GM12878 (cell line): ENCODE data around the gene ITPRIP. TPM values are rescaled to one million over a fixed set of nuclear protein-coding genes. Genes with fewer than 3 reads are reported as not detected.

ENCODE experiments used
- ATAC-seq: fragments of 200-7000 bp; cut with Tn5 transposase; 3 replicates; pipeline ENCODE4 v1.9.1; 2020; ENCODE audit warnings: mild to moderate bottlenecking, moderate library complexity
- BruUV-seq: library from RNA; stranded (reverse); fragments of 400-500 nt; replicated peaks from 2 replicates; lab custom pipeline; 2021; lab: Mats Ljungman, UMichigan
- CTCF ChIA-PET: fragments of 300-600 bp; sonication (Branson Sonifier 250); formaldehyde crosslinking; extraction: SDS; loops from one replicate; lab custom pipeline; 2021; ENCODE audit warnings: inconsistent platforms; lab: Yijun Ruan, JAX
- POLR2A ChIA-PET: fragments of 350-600 bp; formaldehyde crosslinking; extraction: SDS; loops from one replicate; lab custom pipeline; 2021; ENCODE audit warnings: inconsistent platforms; lab: Charles Lee
- RAD21 ChIA-PET: fragments of 300-600 bp; sonication (Branson Sonifier 250); formaldehyde crosslinking; loops from one replicate; lab custom pipeline; 2023; ENCODE audit warnings: antibody characterized with exemption; ENCODE audit not compliant: unreplicated experiment; lab: Charles Lee
- SMC1A ChIA-PET: fragments of 300-600 bp; sonication (Branson Sonifier 250); formaldehyde crosslinking; loops from one replicate; lab custom pipeline; 2023; ENCODE audit not compliant: unreplicated experiment, uncharacterized antibody; lab: Charles Lee
- DNase-seq: peaks from one replicate; pipeline ENCODE4 v3.0.0-alpha.2; 2011; ENCODE audit warnings: low read depth, low spot score
- FAIRE-seq: peaks from 3 replicates; lab custom pipeline; 2011; peaks lifted over from hg19 to GRCh38; lab: Jason Lieb, UNC
- H2AFZ ChIP-seq: 2 replicates; pipeline ENCODE4 v1.6.0; 2011; ENCODE audit warnings: low read depth, low read length, control low read depth; ENCODE audit not compliant: control insufficient read depth
- H3K27ac ChIP-seq: 2 replicates; pipeline ENCODE4 v1.5.1; 2011; ENCODE audit warnings: control low read depth; ENCODE audit not compliant: control insufficient read depth, insufficient read depth
- H3K27me3 ChIP-seq, 2 experiments: replicated peaks in 1 of 2; 2 replicates each; pipeline versions ENCODE4 v1.6.0 to v1.6.1; 2011; ENCODE audit warnings: low read length in 1 of 2; ENCODE audit not compliant: control insufficient read depth in 2 of 2, insufficient read depth in 2 of 2
- H3K36me3 ChIP-seq, 2 experiments: 2 replicates each; pipeline ENCODE4 v1.5.1; 2011; ENCODE audit warnings: low read length in 1 of 2; ENCODE audit not compliant: control insufficient read depth in 2 of 2, insufficient read depth in 2 of 2
- H3K4me1 ChIP-seq: 2 replicates; pipeline ENCODE4 v1.6.1; 2011; ENCODE audit warnings: mild to moderate bottlenecking, low read length, moderate library complexity, mixed read lengths; ENCODE audit not compliant: control insufficient read depth, insufficient read depth
- H3K4me2 ChIP-seq: 2 replicates; pipeline ENCODE4 v1.6.0; 2011; ENCODE audit warnings: control low read depth; ENCODE audit not compliant: control insufficient read depth, insufficient read depth
- H3K4me3 ChIP-seq: fragments of 200-600 bp; sonication (generic); 2 replicates; pipeline ENCODE4 v1.5.1; 2016
- H3K79me2 ChIP-seq: 2 replicates; pipeline ENCODE4 v1.6.0; 2011; ENCODE audit warnings: low read length; ENCODE audit not compliant: control insufficient read depth, insufficient read depth
- H3K9ac ChIP-seq: 2 replicates; pipeline ENCODE4 v1.8.0; 2011; ENCODE audit warnings: low read length, control low read depth, mixed read lengths; ENCODE audit not compliant: control insufficient read depth, insufficient read depth
- H3K9me3 ChIP-seq: replicated peaks from 3 replicates; pipeline ENCODE4 v1.5.1; 2011; ENCODE audit warnings: mild to moderate bottlenecking, low read length; ENCODE audit not compliant: control insufficient read depth, insufficient read depth
- H4K20me1 ChIP-seq: 2 replicates; pipeline ENCODE4 v1.6.0; 2011; ENCODE audit not compliant: control insufficient read depth, insufficient read depth
- CBX3 ChIP-seq: fragments of 200-600 bp; sonication (generic); IDR thresholded peaks from 2 replicates; pipeline ENCODE4 v1.6.1; 2016; ENCODE audit warnings: low read depth, borderline replicate concordance
- EGR1 ChIP-seq, 2 experiments: IDR thresholded peaks; 1 replicate in 1 of 2; 2 replicates in 1 of 2; pipeline ENCODE4 v1.6.1; 2011 to 2012; ENCODE audit warnings: low read depth in 2 of 2, low read length in 2 of 2, borderline replicate concordance in 1 of 2, mild to moderate bottlenecking in 1 of 2, moderate library complexity in 1 of 2
- HSF1 ChIP-seq: fragments of 150-350 bp; IDR thresholded peaks from 2 replicates; pipeline ENCODE4 v1.6.1; 2014; ENCODE audit warnings: mild to moderate bottlenecking, low read depth, low read length
- MTA3 ChIP-seq: IDR thresholded peaks from 2 replicates; pipeline ENCODE4 v1.6.1; 2012; ENCODE audit warnings: low read length, inconsistent platforms, borderline replicate concordance
- NR2C1 ChIP-seq: fragments of 450-650 bp; IDR thresholded peaks from 2 replicates; pipeline ENCODE4 v1.6.1; 2017; ENCODE audit warnings: antibody characterized with exemption, mild to moderate bottlenecking, moderate library complexity
- NR2F1 ChIP-seq: fragments of 450-650 bp; conservative IDR thresholded peaks from 2 replicates; pipeline ENCODE4 v1.6.1; 2017; ENCODE audit warnings: mild to moderate bottlenecking
- RELA ChIP-seq: fragments of 450-650 bp; IDR thresholded peaks from 2 replicates; pipeline ENCODE4 v1.8.0; 2014; ENCODE audit warnings: borderline replicate concordance; ENCODE audit not compliant: partially characterized antibody
- RELB ChIP-seq: fragments of 450-650 bp; IDR thresholded peaks from 2 replicates; pipeline ENCODE4 v1.6.1; 2017; ENCODE audit warnings: low read depth, mild to moderate bottlenecking, moderate library complexity
- SIN3A ChIP-seq: IDR thresholded peaks from 2 replicates; pipeline ENCODE4 v1.6.1; 2012; ENCODE audit warnings: low read depth, low read length, improper control_type of control experiment
- SKIL ChIP-seq: fragments of 450-650 bp; IDR thresholded peaks from 2 replicates; pipeline ENCODE4 v1.6.1; 2017; ENCODE audit warnings: mild to moderate bottlenecking, low read depth, inconsistent platforms; ENCODE audit not compliant: poor library complexity, severe bottlenecking
- TARDBP ChIP-seq: IDR thresholded peaks from 2 replicates; pipeline ENCODE4 v1.6.1; 2016; ENCODE audit warnings: borderline replicate concordance
- WGBS: methylation state at CpG from one replicate; pipeline ENCODE4 v1.1.6; 2016; ENCODE audit warnings: low lambda C conversion rate; ENCODE audit not compliant: insufficient replicate concordance, insufficient coverage; ENCODE audit errors: missing lambda C conversion rate; 5-methylcytosine and 5-hydroxymethylcytosine counted together
- in situ Hi-C: fragments of 300-500 bp; cut with MboI; formaldehyde crosslinking; loops from 9 replicates; pipeline ENCODE4 v1.14.3; 2018; ENCODE audit warnings: mixed read lengths
- intact Hi-C: fragments of 100-400 bp; cut with micrococcal nuclease; formaldehyde crosslinking; loops from one replicate; pipeline ENCODE4 v1.14.2; 2022; ENCODE audit not compliant: unreplicated experiment
- polyA plus RNA-seq, 11 experiments: library from polyadenylated mRNA; depleted of rRNA in 4 of 11; unstranded in 6 of 11; stranded (reverse) in 5 of 11; fragments of >200 nt; fragmentation: Nextera tagmentation in 4 of 11; fragmentation: Illumina TruSeq in 1 of 11; extraction: Ambion mirVana in 4 of 11; extraction: Trizol in 1 of 11; gene quantifications; 1 replicate in 1 of 11; 2 replicates in 10 of 11; pipeline versions ENCODE4 v1.2.1 to v1.2.3, GENCODE V29; 2011 to 2016; ENCODE audit warnings: inconsistent platforms in 2 of 11, missing spikeins in 2 of 11, low read depth in 1 of 11
- total RNA-seq, 4 experiments: library from RNA; depleted of rRNA in 3 of 4; stranded (reverse); fragments of >200 nt in 3 of 4; fragmentation: Illumina TruSeq in 1 of 4; extraction: Trizol in 1 of 4; gene quantifications; 2 replicates each; pipeline versions ENCODE4 v1.2.1 to v1.2.3, GENCODE V29; 2013 to 2021

The ITPRIP gene
- total and polyA plus RNA-seq, 10 of the 15 experiments (the other 5 are each of a cell fraction or from before 2014, with no cell fraction given): 0.82 to 10.4 (median 5.9) TPM

GRCh38 chr10:104332243-104333031 lies 5.8 kb downstream of the ITPRIP start (continued):
- no peak for TF ChIP-seq SKIL
- TF ChIP-seq EGR1 (IDR thresholded peaks at IDR 0.05; ENCODE audit: borderline replicate concordance in 1 of 2, low read depth in 2 of 2, low read length in 2 of 2): no peak

GRCh38 chr10:104331208-104331838 lies 6.9 kb downstream of the ITPRIP start:
- no peak for FAIRE-seq
- no TSS peak for BruUV-seq
- intact Hi-C loops (loop anchor here (10.0 kb wide), 2 partner anchors 417 to 637 kb away; partner anchors contain the start of gene STN1), in situ Hi-C loops (no loop called here)
- Histone ChIP-seq H3K4me1 (peaks cover 32% of the 10 kb centered on the region), H2AFZ (no peak overlapping the region), H3K27me3 (no peaks in the 10 kb centered on the region), H3K36me3 (peaks cover 2 to 5% of the 10 kb centered on the region in 2 experiments; a peak in 3 of 4 replicates), H3K9me3 (no peaks in the 10 kb centered on the region), H3K27ac (no peak overlapping the region), H3K9ac (no peak overlapping the region), H3K4me3 (no peak overlapping the region), H3K79me2 (peaks cover 72% of the 10 kb centered on the region), H3K4me2 (no peak overlapping the region), H4K20me1 (peaks cover 28% of the 10 kb centered on the region)
- POLR2A ChIA-PET: interaction anchor here (1.0 to 2.3 kb wide), 2 partner anchors 10 to 15 kb away, joined by 3 to 9 read pairs; no protein-coding TSS in a partner anchor
- RAD21 ChIA-PET: interaction anchor here (0.9 kb wide), 1 partner anchor 23 kb away, joined by 3 read pairs; no protein-coding TSS in a partner anchor
- SMC1A ChIA-PET: interaction anchor here (0.9 to 2.0 kb wide), 2 partner anchors 20 to 22 kb away, joined by 3 to 7 read pairs; partner anchors contain the start of gene CFAP58
- CTCF ChIA-PET: interaction anchor here (0.7 to 4.2 kb wide), 5 partner anchors 16 to 26 kb away, joined by 3 to 30 read pairs (median 4); no protein-coding TSS in a partner anchor
- 58% methylated on average over 9 of the region's 9 CpGs for WGBS
- no peak for DNase-seq
- no peak for ATAC-seq
- TF ChIP-seq RELB (no peak), MTA3 (no peak), CBX3 (no peak), HSF1 (no peak), NR2C1 (no peak), NR2F1 (no peak), RELA (no peak), SIN3A (no peak), TARDBP (no peak)
